ENCODE results near the gene BLOC1S3. TPM values are rescaled to one million over a fixed set of nuclear protein-coding genes. Genes with fewer than 3 reads are reported as not detected.

The BLOC1S3 gene
- polyA plus RNA-seq, 2 of the 4 experiments (the other 2 are of a cell fraction): 7.5 to 12.2 TPM

DNA sequence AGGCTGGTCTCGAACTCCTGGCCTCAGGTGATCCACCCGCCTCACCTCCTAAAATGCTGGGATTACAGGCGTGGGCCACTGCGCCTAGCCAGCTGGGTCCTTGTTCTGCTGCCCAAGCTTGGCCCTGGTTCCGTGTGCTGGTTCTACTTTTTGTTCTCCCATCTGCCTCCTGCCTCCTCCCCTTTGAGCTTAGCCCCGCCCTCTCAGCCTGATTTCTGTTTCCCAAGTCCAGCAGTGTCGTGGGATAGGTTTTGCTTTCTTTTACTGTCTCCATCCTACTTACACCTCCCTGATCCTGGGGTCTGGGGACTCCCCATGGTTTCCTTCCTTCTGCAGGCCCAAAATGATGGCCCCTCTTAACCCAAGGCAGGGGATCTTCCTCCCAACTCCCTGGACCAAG lies 2.4 kb downstream of the BLOC1S3 start:
- 91% methylated on average over 7 of the region's 7 CpGs for WGBS (ENCODE audit: missing lambda C conversion rate)
- Histone ChIP-seq H3K4me1 (peaks cover 11% of the 10 kb centered on the region; the same call in 2 of the 3 replicates), H3K4me2 (no peak overlapping the region), H3K27ac (no peak overlapping the region), H3K9me3 (no peaks in the 10 kb centered on the region), H3K4me3 (no peak overlapping the region)
- ATAC-seq: no peak
- ChIA-PET CTCF (interaction anchor here (0.6 to 2.8 kb wide), 6 partner anchors 10 to 996 kb away, joined by 3 to 8 read pairs (median 3); no protein-coding TSS in a partner anchor), POLR2A (no interaction called here)
- FAIRE-seq: no peak
- TF ChIP-seq POLR2AphosphoS2 (conservative IDR thresholded peaks at IDR 0.05; ENCODE audit: low read length) (no peak), NPAS2 (CRISPR knock-in tag; IDR thresholded peaks at IDR 0.05; ENCODE audit: borderline replicate concordance) (no peak), HOXB5 (CRISPR knock-in tag; IDR thresholded peaks at IDR 0.05) (no peak), SREBF2 (IDR thresholded peaks at IDR 0.05) (no peak), KDM1A (IDR thresholded peaks at IDR 0.05; ENCODE audit: low read depth) (no peak), HEYL (CRISPR knock-in tag; IDR thresholded peaks at IDR 0.05) (no peak), CBX8 (IDR thresholded peaks at IDR 0.05) (no peak), ZC3H11A (IDR thresholded peaks at IDR 0.05) (no peak), JUN (IDR thresholded peaks at IDR 0.05) (no peak), SMC3 (IDR thresholded peaks at IDR 0.05) (no peak), MYC (IDR thresholded peaks at IDR 0.05; ENCODE audit: borderline replicate concordance, low read length) (no peak), RCOR1 (IDR thresholded peaks at IDR 0.05; ENCODE audit: low read depth, low read length) (no peak), HOXA7 (CRISPR knock-in tag; IDR thresholded peaks at IDR 0.05) (no peak), FOSB (CRISPR knock-in tag; IDR thresholded peaks at IDR 0.05) (no peak), TP53 (CRISPR knock-in tag; IDR thresholded peaks at IDR 0.05) (no peak), CBX2 (IDR thresholded peaks at IDR 0.05; ENCODE audit: borderline replicate concordance, low read depth) (no peak)
- TF ChIP-seq, protein P1, sequence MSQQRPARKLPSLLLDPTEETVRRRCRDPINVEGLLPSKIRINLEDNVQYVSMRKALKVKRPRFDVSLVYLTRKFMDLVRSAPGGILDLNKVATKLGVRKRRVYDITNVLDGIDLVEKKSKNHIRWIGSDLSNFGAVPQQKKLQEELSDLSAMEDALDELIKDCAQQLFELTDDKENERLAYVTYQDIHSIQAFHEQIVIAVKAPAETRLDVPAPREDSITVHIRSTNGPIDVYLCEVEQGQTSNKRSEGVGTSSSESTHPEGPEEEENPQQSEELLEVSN (IDR thresholded peaks at IDR 0.05; ENCODE audit: borderline replicate concordance, low read depth): no peak
- TF ChIP-seq, protein P2, sequence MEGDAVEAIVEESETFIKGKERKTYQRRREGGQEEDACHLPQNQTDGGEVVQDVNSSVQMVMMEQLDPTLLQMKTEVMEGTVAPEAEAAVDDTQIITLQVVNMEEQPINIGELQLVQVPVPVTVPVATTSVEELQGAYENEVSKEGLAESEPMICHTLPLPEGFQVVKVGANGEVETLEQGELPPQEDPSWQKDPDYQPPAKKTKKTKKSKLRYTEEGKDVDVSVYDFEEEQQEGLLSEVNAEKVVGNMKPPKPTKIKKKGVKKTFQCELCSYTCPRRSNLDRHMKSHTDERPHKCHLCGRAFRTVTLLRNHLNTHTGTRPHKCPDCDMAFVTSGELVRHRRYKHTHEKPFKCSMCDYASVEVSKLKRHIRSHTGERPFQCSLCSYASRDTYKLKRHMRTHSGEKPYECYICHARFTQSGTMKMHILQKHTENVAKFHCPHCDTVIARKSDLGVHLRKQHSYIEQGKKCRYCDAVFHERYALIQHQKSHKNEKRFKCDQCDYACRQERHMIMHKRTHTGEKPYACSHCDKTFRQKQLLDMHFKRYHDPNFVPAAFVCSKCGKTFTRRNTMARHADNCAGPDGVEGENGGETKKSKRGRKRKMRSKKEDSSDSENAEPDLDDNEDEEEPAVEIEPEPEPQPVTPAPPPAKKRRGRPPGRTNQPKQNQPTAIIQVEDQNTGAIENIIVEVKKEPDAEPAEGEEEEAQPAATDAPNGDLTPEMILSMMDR (IDR thresholded peaks at IDR 0.05): no peak
- TF ChIP-seq, protein P3, sequence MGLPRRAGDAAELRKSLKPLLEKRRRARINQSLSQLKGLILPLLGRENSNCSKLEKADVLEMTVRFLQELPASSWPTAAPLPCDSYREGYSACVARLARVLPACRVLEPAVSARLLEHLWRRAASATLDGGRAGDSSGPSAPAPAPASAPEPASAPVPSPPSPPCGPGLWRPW (IDR thresholded peaks at IDR 0.05): no peak
- no peak for DNase-seq (ENCODE audit: low read depth in 1 of 2, low spot score in 1 of 2)

DNA sequence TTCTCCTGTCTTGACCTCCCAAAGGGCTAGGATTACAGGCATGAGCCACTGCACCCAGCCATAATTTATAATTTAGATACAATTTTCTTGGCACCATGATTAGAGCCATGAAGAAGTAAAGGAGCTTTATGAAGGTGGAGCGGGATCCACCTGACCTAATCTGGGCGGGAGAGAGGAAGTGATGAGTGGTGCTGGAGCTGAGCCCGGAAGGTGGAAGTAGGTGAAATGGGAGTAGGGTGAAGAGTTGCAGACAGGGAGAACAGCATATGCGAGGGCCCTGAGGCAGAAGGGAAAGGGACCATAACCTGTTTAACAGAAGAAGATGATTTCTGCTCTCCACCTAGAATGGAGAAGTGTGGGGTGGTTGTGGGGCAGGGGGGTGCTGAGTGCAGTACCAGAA lies 4.2 kb downstream of the BLOC1S3 start:
- Histone ChIP-seq H3K4me1 (peaks cover 6% of the 10 kb centered on the region; the same call in 1 of the 3 replicates), H3K4me3 (no peak overlapping the region), H3K4me2 (no peak overlapping the region), H3K9me3 (no peaks in the 10 kb centered on the region), H3K27ac (no peak overlapping the region)
- no peak for FAIRE-seq
- DNase-seq (ENCODE audit: low read depth in 1 of 2, low spot score in 1 of 2): no peak
- TF ChIP-seq, protein P4, sequence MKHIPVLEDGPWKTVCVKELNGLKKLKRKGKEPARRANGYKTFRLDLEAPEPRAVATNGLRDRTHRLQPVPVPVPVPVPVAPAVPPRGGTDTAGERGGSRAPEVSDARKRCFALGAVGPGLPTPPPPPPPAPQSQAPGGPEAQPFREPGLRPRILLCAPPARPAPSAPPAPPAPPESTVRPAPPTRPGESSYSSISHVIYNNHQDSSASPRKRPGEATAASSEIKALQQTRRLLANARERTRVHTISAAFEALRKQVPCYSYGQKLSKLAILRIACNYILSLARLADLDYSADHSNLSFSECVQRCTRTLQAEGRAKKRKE (CRISPR knock-in tag; IDR thresholded peaks at IDR 0.05; ENCODE audit: low read depth): no peak
- TF ChIP-seq ESRRA (IDR thresholded peaks at IDR 0.05; ENCODE audit: borderline replicate concordance, low read length) (no peak), POLR2AphosphoS2 (conservative IDR thresholded peaks at IDR 0.05; ENCODE audit: low read length) (no peak), JUN (IDR thresholded peaks at IDR 0.05) (no peak), KDM5A (IDR thresholded peaks at IDR 0.05) (no peak), GATA3 (IDR thresholded peaks at IDR 0.05; ENCODE audit: borderline replicate concordance) (no peak), RNF2 (IDR thresholded peaks at IDR 0.05; ENCODE audit: borderline replicate concordance, low read depth) (no peak), EP300 (IDR thresholded peaks at IDR 0.05) (no peak)
- TF ChIP-seq, protein P3 (IDR thresholded peaks at IDR 0.05): no peak
- 85% methylated on average over 4 of the region's 4 CpGs for WGBS (ENCODE audit: missing lambda C conversion rate)
- CTCF ChIA-PET: interaction anchor here (0.7 to 2.1 kb wide), 10 partner anchors 10 to 303 kb away, joined by 3 to 8 read pairs (median 4); no protein-coding TSS in a partner anchor
- ATAC-seq: no peak
- POLR2A ChIA-PET: interaction anchor here (1.4 kb wide), 1 partner anchor 144 kb away, joined by 6 read pairs; no protein-coding TSS in a partner anchor

Measured in A549 (cell line).